PFSK-1 (cell line): Measurements from ENCODE around the gene CXCR6.

ENCODE experiments used
- TAF1 ChIP-seq: IDR thresholded peaks from 2 replicates; pipeline ENCODE4 v1.6.1; 2012; ENCODE audit warnings: low read length, control low read depth, borderline replicate concordance; ENCODE audit not compliant: insufficient read depth
- TF ChIP-seq, protein P1 (sequence below), 2 experiments: IDR thresholded peaks; 2 replicates each; pipeline versions ENCODE4 v1.6.1 to v1.8.0; 2011 to 2012; ENCODE audit warnings: low read depth in 2 of 2, low read length in 2 of 2, control low read depth in 1 of 2, inconsistent platforms in 1 of 2, mild to moderate bottlenecking in 1 of 2, moderate library complexity in 1 of 2; ENCODE audit not compliant: insufficient read depth in 1 of 2

DNA sequence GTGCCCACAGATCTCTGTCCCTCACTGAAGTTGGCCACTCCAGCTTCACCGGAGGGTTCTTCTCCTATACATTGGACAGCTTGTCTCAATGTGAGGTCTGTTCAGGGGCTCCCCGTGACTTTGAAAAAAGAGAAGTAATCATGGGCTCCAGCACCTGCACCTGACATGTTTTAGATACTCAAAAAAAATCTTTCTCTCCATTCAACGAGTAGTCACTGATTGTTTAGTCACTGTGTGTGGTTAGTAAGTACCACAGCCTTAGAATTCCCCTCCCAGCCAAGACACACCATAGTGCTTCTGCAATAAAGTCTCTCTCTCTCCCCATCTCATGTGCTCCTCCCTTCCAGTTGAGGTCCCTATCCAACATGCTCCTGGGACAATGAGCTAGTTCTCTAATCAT, 38.3 kb upstream of the CXCR6 start:
- TF ChIP-seq, protein P1, sequence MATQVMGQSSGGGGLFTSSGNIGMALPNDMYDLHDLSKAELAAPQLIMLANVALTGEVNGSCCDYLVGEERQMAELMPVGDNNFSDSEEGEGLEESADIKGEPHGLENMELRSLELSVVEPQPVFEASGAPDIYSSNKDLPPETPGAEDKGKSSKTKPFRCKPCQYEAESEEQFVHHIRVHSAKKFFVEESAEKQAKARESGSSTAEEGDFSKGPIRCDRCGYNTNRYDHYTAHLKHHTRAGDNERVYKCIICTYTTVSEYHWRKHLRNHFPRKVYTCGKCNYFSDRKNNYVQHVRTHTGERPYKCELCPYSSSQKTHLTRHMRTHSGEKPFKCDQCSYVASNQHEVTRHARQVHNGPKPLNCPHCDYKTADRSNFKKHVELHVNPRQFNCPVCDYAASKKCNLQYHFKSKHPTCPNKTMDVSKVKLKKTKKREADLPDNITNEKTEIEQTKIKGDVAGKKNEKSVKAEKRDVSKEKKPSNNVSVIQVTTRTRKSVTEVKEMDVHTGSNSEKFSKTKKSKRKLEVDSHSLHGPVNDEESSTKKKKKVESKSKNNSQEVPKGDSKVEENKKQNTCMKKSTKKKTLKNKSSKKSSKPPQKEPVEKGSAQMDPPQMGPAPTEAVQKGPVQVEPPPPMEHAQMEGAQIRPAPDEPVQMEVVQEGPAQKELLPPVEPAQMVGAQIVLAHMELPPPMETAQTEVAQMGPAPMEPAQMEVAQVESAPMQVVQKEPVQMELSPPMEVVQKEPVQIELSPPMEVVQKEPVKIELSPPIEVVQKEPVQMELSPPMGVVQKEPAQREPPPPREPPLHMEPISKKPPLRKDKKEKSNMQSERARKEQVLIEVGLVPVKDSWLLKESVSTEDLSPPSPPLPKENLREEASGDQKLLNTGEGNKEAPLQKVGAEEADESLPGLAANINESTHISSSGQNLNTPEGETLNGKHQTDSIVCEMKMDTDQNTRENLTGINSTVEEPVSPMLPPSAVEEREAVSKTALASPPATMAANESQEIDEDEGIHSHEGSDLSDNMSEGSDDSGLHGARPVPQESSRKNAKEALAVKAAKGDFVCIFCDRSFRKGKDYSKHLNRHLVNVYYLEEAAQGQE (IDR thresholded peaks at IDR 0.05; ENCODE audit: insufficient read depth in 1 of 2, low read depth in 2 of 2, low read length in 2 of 2): no peak
- TF ChIP-seq TAF1: no peak
